Gastrocnemius medialis (tissue), 4 donors: Measurements from ENCODE around the gene ZSWIM2. TPM values are rescaled to one million over a fixed set of nuclear protein-coding genes. Genes with fewer than 3 reads are reported as not detected.

Experiments
- ATAC-seq, 2 donors: fragments of 150-250 bp; one replicate each; pipeline ENCODE4 v1.9.1; 2016
- DNase-seq, 2 donors: peaks; one replicate each; pipeline ENCODE4 v3.0.0-alpha.2; 2019
- H3K27ac ChIP-seq, 4 donors: fragments of 200-600 bp; sonication (generic); 1 replicate in 1 of 4; 2 replicates in 3 of 4; pipeline ENCODE4 v1.5.1; 2016 to 2018; ENCODE audit warnings: mild to moderate bottlenecking in 2 of 4, moderate library complexity in 1 of 4
- H3K27me3 ChIP-seq, 3 donors: fragments of 200-600 bp; sonication (generic) in 2 of 3; 1 replicate in 1 of 3; 2 replicates in 2 of 3; pipeline versions ENCODE4 v1.5.1 to v1.6.0; 2016 to 2019; ENCODE audit warnings: mild to moderate bottlenecking in 1 of 3, moderate library complexity in 1 of 3
- H3K36me3 ChIP-seq, 2 donors: fragments of 200-600 bp; sonication (generic) in 1 of 2; one replicate each; pipeline ENCODE4 v1.5.1; 2017 to 2018
- H3K4me1 ChIP-seq, 2 donors: fragments of 200-600 bp; sonication (generic) in 1 of 2; one replicate each; pipeline ENCODE4 v1.5.1; 2016 to 2017; ENCODE audit warnings: mild to moderate bottlenecking in 2 of 2
- H3K4me3 ChIP-seq, 4 donors: fragments of 200-600 bp; sonication (generic) in 3 of 4; 1 replicate in 1 of 4; 2 replicates in 3 of 4; pipeline ENCODE4 v1.5.1; 2016 to 2019; ENCODE audit warnings: mild to moderate bottlenecking in 2 of 4
- H3K9me3 ChIP-seq, 3 donors: fragments of 200-600 bp; sonication (generic) in 2 of 3; 1 replicate in 1 of 3; 2 replicates in 2 of 3; pipeline ENCODE4 v1.5.1; 2016 to 2019
- POLR2A ChIP-seq, 2 donors: fragments of 450-650 bp; IDR thresholded peaks; one replicate each; pipeline ENCODE4 v1.6.1; 2017; ENCODE audit warnings: antibody characterized with exemption in 2 of 2, mild to moderate bottlenecking in 2 of 2, moderate library complexity in 2 of 2
- in situ Hi-C, 4 donors: fragments of 200-750 bp; cut with MboI; loops; one replicate each; pipeline versions ENCODE4 v1.15.0 to v1.8.0; 2017; ENCODE audit warnings: low sequenced_read_pairs in 4 of 4
- intact Hi-C: fragments of 100-400 bp; cut with DNase I; formaldehyde crosslinking; loops from one replicate; pipeline ENCODE4 v1.15.1; 2023; ENCODE audit warnings: low total_unique reads
- total RNA-seq, 4 donors: library from RNA; depleted of rRNA; stranded (reverse); fragments of >200 nt; gene quantifications; one replicate each; pipeline versions ENCODE4 v1.1.0 to v1.2.3, GENCODE V29; 2016
- TF ChIP-seq, protein P1 (sequence below), 5 experiments: fragments of 450-650 bp in 3 of 5; fragments of 200-600 bp in 2 of 5; sonication (generic) in 2 of 5; IDR thresholded peaks in 4 of 5; conservative IDR thresholded peaks in 1 of 5; 1 replicate in 4 of 5; 2 replicates in 1 of 5; pipeline ENCODE4 v1.5.1; 2016 to 2019; ENCODE audit warnings: antibody characterized with exemption in 5 of 5, mild to moderate bottlenecking in 3 of 5, moderate library complexity in 3 of 5

ZSWIM2 gene
- total RNA-seq, 4 donors from 2014 or later: not detected

DNA sequence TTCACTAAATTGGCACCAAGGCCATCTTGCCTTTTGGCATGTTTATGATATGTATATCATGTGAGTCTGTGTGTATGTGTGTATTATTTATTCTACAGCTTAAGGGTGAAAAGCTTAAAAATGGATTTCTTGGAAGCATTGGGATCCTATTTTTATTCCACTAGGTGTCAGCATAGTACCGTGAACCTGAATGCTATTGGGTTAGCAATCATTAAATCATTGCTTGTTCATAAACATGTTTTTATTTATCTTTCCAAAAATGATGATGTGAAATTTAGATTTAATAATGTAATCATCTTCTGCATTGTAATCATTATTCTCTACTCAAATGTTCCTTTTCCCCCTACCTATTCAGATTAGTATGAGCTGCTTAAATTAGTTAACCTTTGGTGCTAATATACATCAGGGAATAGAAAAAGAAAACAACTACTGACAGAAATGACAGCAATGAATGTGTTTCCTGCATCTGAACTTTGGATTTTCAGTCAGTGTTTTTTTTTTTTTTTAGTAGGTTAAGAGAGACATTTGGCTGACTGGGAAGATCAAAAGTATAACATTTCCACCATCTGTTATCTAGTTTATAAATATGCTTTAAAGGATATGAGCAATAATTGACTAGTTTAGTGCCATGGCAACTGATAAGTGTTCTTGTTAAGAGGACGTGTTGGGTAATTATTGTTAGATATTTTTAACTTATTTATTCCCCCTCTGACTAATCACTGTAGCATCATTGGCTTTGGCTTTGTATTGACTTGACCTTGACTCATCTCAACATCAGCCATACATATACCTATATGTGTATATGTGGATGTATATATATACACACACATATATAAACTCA, 14.1 kb upstream of the ZSWIM2 start:
- in situ Hi-C loops (loop anchor here in 3 of 4 donors (5.0 to 10.0 kb wide), 3 partner anchors 584 to 592 kb away; partner anchors contain the start of gene CALCRL (in 1 of the 3)), intact Hi-C loops (loop anchor here (2.0 kb wide), 1 partner anchor 590 kb away; no protein-coding TSS in a partner anchor)
- no peak for DNase-seq
- ATAC-seq: no peak
- TF ChIP-seq, protein P1, sequence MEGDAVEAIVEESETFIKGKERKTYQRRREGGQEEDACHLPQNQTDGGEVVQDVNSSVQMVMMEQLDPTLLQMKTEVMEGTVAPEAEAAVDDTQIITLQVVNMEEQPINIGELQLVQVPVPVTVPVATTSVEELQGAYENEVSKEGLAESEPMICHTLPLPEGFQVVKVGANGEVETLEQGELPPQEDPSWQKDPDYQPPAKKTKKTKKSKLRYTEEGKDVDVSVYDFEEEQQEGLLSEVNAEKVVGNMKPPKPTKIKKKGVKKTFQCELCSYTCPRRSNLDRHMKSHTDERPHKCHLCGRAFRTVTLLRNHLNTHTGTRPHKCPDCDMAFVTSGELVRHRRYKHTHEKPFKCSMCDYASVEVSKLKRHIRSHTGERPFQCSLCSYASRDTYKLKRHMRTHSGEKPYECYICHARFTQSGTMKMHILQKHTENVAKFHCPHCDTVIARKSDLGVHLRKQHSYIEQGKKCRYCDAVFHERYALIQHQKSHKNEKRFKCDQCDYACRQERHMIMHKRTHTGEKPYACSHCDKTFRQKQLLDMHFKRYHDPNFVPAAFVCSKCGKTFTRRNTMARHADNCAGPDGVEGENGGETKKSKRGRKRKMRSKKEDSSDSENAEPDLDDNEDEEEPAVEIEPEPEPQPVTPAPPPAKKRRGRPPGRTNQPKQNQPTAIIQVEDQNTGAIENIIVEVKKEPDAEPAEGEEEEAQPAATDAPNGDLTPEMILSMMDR (IDR thresholded peaks at IDR 0.05 in 4 of 5, conservative IDR thresholded peaks at IDR 0.05 in 1 of 5): peak; percentile 49 to 69 (median 54)
- no peak for TF ChIP-seq POLR2A (IDR thresholded peaks at IDR 0.05)
- no peaks in the 10 kb centered on the region for H3K9me3 ChIP-seq
- H3K27ac ChIP-seq: no peak overlapping the region
- no peaks in the 10 kb centered on the region for H3K27me3 ChIP-seq
- H3K4me1 ChIP-seq: no peaks in the 10 kb centered on the region
- H3K36me3 ChIP-seq: no peaks in the 10 kb centered on the region
- H3K4me3 ChIP-seq: no peak overlapping the region

GRCh38 chr2:186855216-186855615, 6.2 kb upstream of the ZSWIM2 start:
- intact Hi-C loops: no loop called here
- no peak for TF ChIP-seq POLR2A (IDR thresholded peaks at IDR 0.05)
- TF ChIP-seq, protein P1 (IDR thresholded peaks at IDR 0.05 in 4 of 5, conservative IDR thresholded peaks at IDR 0.05 in 1 of 5): no peak
- DNase-seq (no peak), ATAC-seq (no peak)
- no peaks in the 10 kb centered on the region for H3K36me3 ChIP-seq
- no peak overlapping the region for H3K4me3 ChIP-seq
- H3K4me1 ChIP-seq: no peaks in the 10 kb centered on the region
- no peak overlapping the region for H3K27ac ChIP-seq
- H3K9me3 ChIP-seq: no peaks in the 10 kb centered on the region
- H3K27me3 ChIP-seq: no peaks in the 10 kb centered on the region
- in situ Hi-C loops: no loop called here

GRCh38 chr2:186853951-186854350, 5.0 kb upstream of the ZSWIM2 start:
- H3K9me3 ChIP-seq: no peaks in the 10 kb centered on the region
- H3K27me3 ChIP-seq: no peaks in the 10 kb centered on the region
- no peak overlapping the region for H3K27ac ChIP-seq
- intact Hi-C loops: no loop called here
- no peak for ATAC-seq
- no peaks in the 10 kb centered on the region for H3K4me1 ChIP-seq
- DNase-seq: no peak
- no peak for TF ChIP-seq POLR2A (IDR thresholded peaks at IDR 0.05)
- TF ChIP-seq, protein P1 (IDR thresholded peaks at IDR 0.05 in 4 of 5, conservative IDR thresholded peaks at IDR 0.05 in 1 of 5): no peak
- in situ Hi-C loops: no loop called here
- no peaks in the 10 kb centered on the region for H3K36me3 ChIP-seq
- no peak overlapping the region for H3K4me3 ChIP-seq

GRCh38 chr2:186852508-186852907, 3.5 kb upstream of the ZSWIM2 start:
- Histone ChIP-seq H3K4me1 (no peaks in the 10 kb centered on the region), H3K27me3 (no peaks in the 10 kb centered on the region), H3K27ac (no peak overlapping the region), H3K4me3 (no peak overlapping the region), H3K9me3 (no peaks in the 10 kb centered on the region), H3K36me3 (no peaks in the 10 kb centered on the region)
- TF ChIP-seq, protein P1 (IDR thresholded peaks at IDR 0.05 in 4 of 5, conservative IDR thresholded peaks at IDR 0.05 in 1 of 5): no peak
- no peak for TF ChIP-seq POLR2A (IDR thresholded peaks at IDR 0.05)
- ATAC-seq (no peak), DNase-seq (no peak)
- in situ Hi-C loops (no loop called here), intact Hi-C loops (no loop called here)
